Skeletal muscle tissue (tissue), 4 donors: ENCODE measurements around the gene LNX2. TPM values are rescaled to one million over a fixed set of nuclear protein-coding genes. Genes with fewer than 3 reads are reported as not detected.

Experiments
- H3K27ac ChIP-seq: one replicate; pipeline ENCODE4 v1.7.0; 2013; ENCODE audit warnings: mild to moderate bottlenecking, low read depth, low read length, inconsistent platforms
- H3K27me3 ChIP-seq, 3 donors: one replicate each; pipeline ENCODE4 v1.7.0; 2013; ENCODE audit warnings: low read length in 3 of 3; ENCODE audit not compliant: control insufficient read depth in 3 of 3, insufficient read depth in 3 of 3
- H3K36me3 ChIP-seq, 3 donors: one replicate each; pipeline ENCODE4 v1.7.0; 2013; ENCODE audit warnings: low read length in 3 of 3; ENCODE audit not compliant: control insufficient read depth in 3 of 3, insufficient read depth in 3 of 3
- H3K4me1 ChIP-seq, 3 donors: one replicate each; pipeline ENCODE4 v1.7.0; 2013; ENCODE audit warnings: low read length in 3 of 3, mild to moderate bottlenecking in 3 of 3; ENCODE audit not compliant: control insufficient read depth in 3 of 3, insufficient read depth in 3 of 3
- H3K4me3 ChIP-seq, 3 donors: one replicate each; pipeline ENCODE4 v1.7.0; 2013; ENCODE audit warnings: low read length in 3 of 3
- H3K9ac ChIP-seq, 3 donors: one replicate each; pipeline ENCODE4 v1.7.0; 2013; ENCODE audit warnings: low read length in 3 of 3, mild to moderate bottlenecking in 3 of 3, moderate library complexity in 2 of 3, low read depth in 1 of 3
- H3K9me3 ChIP-seq, 3 donors: one replicate each; pipeline ENCODE4 v1.7.0; 2013; ENCODE audit warnings: low read length in 3 of 3; ENCODE audit not compliant: control insufficient read depth in 3 of 3
- total RNA-seq: library from RNA; depleted of rRNA; stranded (reverse); fragments of >200 nt; gene quantifications from one replicate; pipeline ENCODE4 v1.2.3, GENCODE V29; 2014
- donor health status: Osteomylitis.

The LNX2 gene
- total RNA-seq, 1 donor from 2014 or later: 4.2 TPM

DNA sequence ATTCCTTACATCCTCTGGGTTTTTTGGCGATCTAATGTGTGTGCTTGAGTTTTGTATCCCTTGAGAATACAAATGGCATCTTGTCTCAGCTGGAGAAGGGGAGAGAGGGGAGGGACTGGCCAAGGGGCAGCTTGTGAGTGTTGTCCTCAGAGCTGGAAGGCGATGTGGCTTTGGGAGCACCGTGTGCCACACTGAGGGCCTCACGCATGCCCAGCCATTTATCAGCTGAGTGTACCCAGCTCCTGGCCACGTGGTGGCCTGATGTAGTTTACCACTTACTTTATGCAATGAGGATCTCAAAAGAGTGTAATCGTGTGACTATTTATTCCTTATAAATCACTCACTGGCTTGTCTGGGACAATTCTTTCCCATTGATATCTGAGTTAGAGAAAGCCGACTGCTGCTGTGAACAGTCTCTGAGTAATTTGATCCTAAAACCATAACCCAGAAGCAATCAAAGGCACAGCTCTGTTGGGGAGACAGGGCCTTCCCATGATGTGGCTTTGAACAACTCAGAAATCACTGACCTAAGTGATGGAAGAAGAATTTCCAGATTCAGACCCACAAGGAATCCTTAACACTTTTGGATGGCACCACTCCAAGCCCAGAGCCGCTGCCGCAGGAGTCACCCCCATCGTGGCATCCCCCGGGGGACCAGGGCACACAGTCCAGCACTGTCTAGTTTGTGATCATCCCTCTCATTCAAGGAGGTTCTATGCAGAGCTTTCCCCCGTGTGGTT, 116.0 kb downstream of the LNX2 start:
- Histone ChIP-seq H3K27me3 (peaks cover 0 to 4% (median 2%) of the 10 kb centered on the region in 3 donors), H3K9ac (no peak overlapping the region), H3K4me1 (no peaks in the 10 kb centered on the region), H3K9me3 (no peaks in the 10 kb centered on the region), H3K36me3 (no peaks in the 10 kb centered on the region), H3K4me3 (no peak overlapping the region), H3K27ac (no peak overlapping the region)

DNA sequence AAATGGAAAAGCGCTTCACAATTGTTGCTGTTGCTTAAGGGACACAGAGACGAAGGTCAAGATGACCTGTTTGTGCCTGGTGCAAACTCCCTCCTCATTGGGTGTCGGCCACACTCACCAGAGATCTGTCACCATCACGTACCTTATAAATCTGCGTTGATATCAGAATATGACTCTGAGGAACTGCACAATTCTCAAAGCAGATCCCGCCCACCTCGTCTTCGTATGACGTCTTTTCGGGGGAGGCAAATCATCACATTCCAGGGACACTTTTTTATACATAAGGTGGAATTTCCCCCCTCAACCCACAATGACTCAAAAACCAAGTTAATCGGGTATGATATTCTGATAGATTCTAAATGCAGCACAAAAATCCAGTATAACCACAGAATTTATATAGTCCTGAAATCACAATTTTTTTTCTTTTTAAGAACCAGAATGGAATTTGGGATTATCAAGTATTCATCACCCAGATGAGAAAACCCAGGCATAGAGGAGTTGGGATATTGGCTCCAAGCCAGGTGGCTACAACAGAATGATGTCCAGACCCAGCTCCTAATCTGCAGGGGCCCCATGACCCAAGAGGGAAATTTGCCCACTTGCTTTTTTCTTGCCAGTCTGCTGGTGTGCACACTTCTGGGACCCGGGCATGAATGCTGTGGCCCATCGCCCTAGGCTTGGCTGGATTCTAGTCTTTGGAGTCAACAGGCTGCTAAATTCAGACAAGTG, 119.4 kb downstream of the LNX2 start:
- Histone ChIP-seq H3K27ac (no peak overlapping the region), H3K27me3 (peaks cover 0 to 4% (median 2%) of the 10 kb centered on the region in 3 donors), H3K36me3 (no peaks in the 10 kb centered on the region), H3K9ac (no peak overlapping the region), H3K4me3 (no peak overlapping the region), H3K4me1 (no peaks in the 10 kb centered on the region), H3K9me3 (no peaks in the 10 kb centered on the region)

DNA sequence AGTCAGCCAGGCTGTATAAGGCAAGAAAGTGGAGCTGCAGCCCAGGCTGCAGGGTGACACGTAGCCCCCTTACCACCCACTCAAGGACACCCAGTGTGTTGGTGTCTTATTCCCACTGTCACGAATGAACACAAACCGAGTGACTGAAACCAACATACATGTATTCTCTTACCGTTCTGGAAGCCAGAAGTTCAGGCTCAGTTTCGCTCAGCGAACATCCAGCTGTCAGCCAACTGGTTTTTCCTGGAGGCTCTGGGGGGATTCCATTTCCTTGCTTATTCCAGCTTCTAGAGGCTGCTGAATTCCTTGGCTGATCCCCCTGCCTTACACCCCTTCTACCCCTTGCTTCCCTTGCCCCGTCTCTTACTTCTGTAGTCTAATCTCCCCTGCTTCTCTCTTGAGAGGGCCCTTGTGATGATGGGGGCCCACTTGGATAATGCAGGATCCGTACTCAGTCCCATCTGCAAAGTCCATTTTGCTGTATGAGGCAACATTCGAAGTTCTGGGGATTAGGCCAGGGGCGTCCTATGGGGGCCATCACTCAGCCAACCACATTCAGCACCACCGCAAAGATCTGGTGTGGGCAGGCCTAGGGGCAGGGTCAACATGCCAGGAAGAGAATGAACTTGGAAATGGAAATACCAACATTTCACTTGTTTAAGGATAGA, 122.6 kb downstream of the LNX2 start:
- Histone ChIP-seq H3K9ac (no peak overlapping the region), H3K36me3 (no peaks in the 10 kb centered on the region), H3K4me3 (no peak overlapping the region), H3K9me3 (no peaks in the 10 kb centered on the region), H3K4me1 (no peaks in the 10 kb centered on the region), H3K27ac (no peak overlapping the region), H3K27me3 (peaks cover 2 to 10% (median 3%) of the 10 kb centered on the region in 3 donors)

DNA sequence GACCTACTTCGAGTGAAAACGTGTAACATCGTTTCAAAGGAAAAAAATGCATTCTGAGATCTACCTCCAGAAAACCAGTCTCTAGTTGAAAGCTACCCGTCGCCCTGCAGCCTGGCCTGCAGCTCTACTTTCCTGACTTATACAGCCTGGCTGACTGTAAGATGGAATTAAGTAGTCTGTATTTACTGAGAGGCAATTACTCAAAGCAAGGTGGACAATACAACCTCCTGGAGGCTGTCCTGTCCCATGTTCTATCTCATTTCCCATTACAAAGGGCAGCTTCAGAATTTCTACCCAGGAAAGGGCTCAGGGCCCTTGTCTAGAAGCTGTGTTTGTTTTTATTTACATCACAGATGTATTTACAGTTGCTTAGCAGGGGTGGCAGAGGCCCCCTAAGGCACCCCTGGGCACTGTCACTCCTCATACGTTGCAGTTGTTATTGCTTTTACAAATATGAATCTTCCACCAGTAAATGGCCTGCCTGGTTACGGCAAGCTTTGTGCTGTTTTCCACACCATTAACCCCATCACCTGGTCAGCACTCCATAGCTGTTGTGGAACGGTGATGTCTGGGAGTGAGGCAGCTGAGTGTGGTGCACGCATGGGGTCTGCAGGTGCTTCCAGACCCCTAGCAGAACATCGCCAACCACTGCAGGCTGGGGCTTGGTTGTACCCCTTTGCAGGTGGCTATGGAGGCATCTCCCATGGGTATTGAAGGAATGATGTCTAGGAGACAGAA, 123.6 kb downstream of the LNX2 start:
- no peak overlapping the region for H3K27ac ChIP-seq
- no peaks in the 10 kb centered on the region for H3K36me3 ChIP-seq
- H3K27me3 ChIP-seq: peaks cover 0 to 10% (median 3%) of the 10 kb centered on the region in 3 donors
- H3K9ac ChIP-seq: no peak overlapping the region
- no peaks in the 10 kb centered on the region for H3K9me3 ChIP-seq
- H3K4me3 ChIP-seq: no peak overlapping the region
- no peaks in the 10 kb centered on the region for H3K4me1 ChIP-seq

DNA sequence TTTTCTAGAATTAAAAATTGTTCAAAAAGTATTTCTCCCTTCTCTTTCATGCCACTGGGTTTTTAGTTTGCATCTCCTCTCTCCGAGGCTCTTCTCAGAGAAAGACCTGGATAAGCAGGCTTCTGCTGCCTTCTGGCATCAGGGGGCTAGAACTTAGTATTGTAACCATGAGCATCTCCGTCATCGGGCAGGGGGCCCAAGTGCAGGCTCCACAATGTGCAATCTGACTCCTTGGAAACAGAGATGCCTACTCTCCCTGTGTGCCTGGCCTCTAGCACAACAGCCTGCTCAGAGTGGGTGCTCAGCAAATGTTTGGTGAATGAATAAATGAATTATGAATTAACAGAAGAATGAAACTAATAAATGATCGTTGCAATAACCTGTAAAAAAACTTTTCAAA, 124.3 kb downstream of the LNX2 start:
- Histone ChIP-seq H3K4me1 (no peaks in the 10 kb centered on the region), H3K4me3 (no peak overlapping the region), H3K9ac (no peak overlapping the region), H3K36me3 (no peaks in the 10 kb centered on the region), H3K27me3 (peaks cover 0 to 7% (median 3%) of the 10 kb centered on the region in 3 donors), H3K27ac (no peak overlapping the region), H3K9me3 (no peaks in the 10 kb centered on the region)

Other genes with a start within 250 kb of the LNX2 start
- gene GTF3A, start 195.9 kb downstream of the LNX2 start, total RNA-seq: 65.2 TPM
- 38.1 TPM for gene MTIF3, start 170.0 kb downstream of the LNX2 start, total RNA-seq
- 69.9 TPM for gene POLR1D, start 1.4 kb upstream of the LNX2 start, total RNA-seq
- not detected for gene GSX1, start 172.0 kb upstream of the LNX2 start, total RNA-seq